GM10266 (cell line): ENCODE data around the gene OR6C65.
"Not testable (repeated sequence)": the region's sequence is repeated elsewhere in the genome, so short reads cannot be mapped to it uniquely, and the experiment has no call there.

ENCODE experiments used
- DNase-seq: peaks from one replicate; pipeline ENCODE4 v3.0.0; 2012; ENCODE audit errors: extremely low spot score
- CTCF ChIP-seq: IDR thresholded peaks from 2 replicates; pipeline ENCODE4 v1.5.1; 2012; ENCODE audit warnings: mild to moderate bottlenecking, low read depth; ENCODE audit not compliant: control insufficient read depth, insufficient read depth; ENCODE audit errors: missing control alignments

OR6C65 gene

GRCh38 chr12:55428331-55429243, 28.3 kb downstream of the OR6C65 start:
- no peak for TF ChIP-seq CTCF
- no peak for DNase-seq

- not testable (repeated sequence) for DNase-seq
These were observed 40.9 kb downstream of the OR6C65 start for GRCh38 chr12:55441233-55441632.

GRCh38 chr12:55443776-55444175, 43.4 kb downstream of the OR6C65 start, which contains the start of gene OR6C2:
Gene OR6C2 (plus strand): TSS chr12:55444076. CDS start chr12:55452214, 8,138 bp downstream.
- no peak for TF ChIP-seq CTCF
- DNase-seq, result no peak

GRCh38 chr12:55445357-55445756, 45.0 kb downstream of the OR6C65 start:
- no peak for TF ChIP-seq CTCF
- DNase-seq, result no peak

GRCh38 chr12:55446326-55446725, 46.0 kb downstream of the OR6C65 start:
- DNase-seq, result no peak
- TF ChIP-seq CTCF, result no peak

GRCh38 chr12:55448825-55449224, 48.5 kb downstream of the OR6C65 start:
- TF ChIP-seq CTCF, result no peak
- no peak for DNase-seq
